Measurements from ENCODE around the gene TWF2. TPM values are rescaled to one million over a fixed set of nuclear protein-coding genes. Genes with fewer than 3 reads are reported as not detected.

TWF2 gene
- total and polyA plus RNA-seq, 2 of the 4 experiments (the other 2 are of a cell fraction), result 111 to 145 TPM

- intact Hi-C loops (cut with micrococcal nuclease) (loop anchor here (5.0 kb wide), 1 partner anchor 43 kb away; the partner anchor contains the start of gene WDR82), in situ Hi-C loops (cut with MboI; ENCODE audit: low sequenced_read_pairs) (loop anchor here (5.0 kb wide), 1 partner anchor 108 kb away; no protein-coding TSS in a partner anchor), dilution Hi-C loops (cut with HindIII; ENCODE audit: low sequenced_read_pairs, unreplicated experiment) (no loop called here)
- ChIA-PET POLR2A (ENCODE audit: unreplicated experiment) (no interaction called here), CTCF (interaction anchor here (0.9 kb wide), 1 partner anchor 104 kb away, joined by 3 read pairs; no protein-coding TSS in a partner anchor)
- H2AK9ac ChIP-seq (replicated peaks; ENCODE audit: low read depth, low read length, poor library complexity), result peak overlapping the region; percentile 52
- no peak overlapping the region for H2AK5ac ChIP-seq (ENCODE audit: low read depth, low read length)
- H3K23ac ChIP-seq (ENCODE audit: low read depth, low read length), result no peak overlapping the region
- H2BK120ac ChIP-seq (ENCODE audit: low read depth, low read length), result no peak overlapping the region
- H3K4me1 ChIP-seq (ENCODE audit: control insufficient read depth, insufficient read depth, low read length), result peaks cover 16% of the 10 kb centered on the region
- H3K4me2 ChIP-seq (ENCODE audit: low read depth, low read length), result no peak overlapping the region
- 80% methylated on average over 4 of the region's 15 CpGs; no CpG with 5 or more reads in 1 of the 2 experiments for WGBS, 2 experiments (ENCODE audit: extremely low coverage in 2 of 2, insufficient read length in 1 of 2)
- H4K20me1 ChIP-seq (ENCODE audit: insufficient read depth, low read length), result peaks cover 56% of the 10 kb centered on the region
- H3K14ac ChIP-seq (replicated peaks; ENCODE audit: low read depth, low read length), result no peak overlapping the region
- no TSS peak for BruUV-seq (replicated peaks)
- H3K9me1 ChIP-seq (ENCODE audit: insufficient read depth, low read length), result peaks cover 19% of the 10 kb centered on the region
- no peak overlapping the region for H4K8ac ChIP-seq (ENCODE audit: low read depth in 2 of 2, low read length in 2 of 2)
- H4K5ac ChIP-seq (ENCODE audit: low read depth, low read length), result no peak overlapping the region
- H3K79me1 ChIP-seq (ENCODE audit: low read depth in 1 of 2, low read length in 2 of 2), result peaks cover 17 to 78% of the 10 kb centered on the region in 2 experiments
- no peak overlapping the region for H2BK20ac ChIP-seq (ENCODE audit: low read depth, low read length)
- no peak overlapping the region for H4K91ac ChIP-seq (ENCODE audit: insufficient read depth, low read depth, low read length)
- H3K4me3 ChIP-seq (ENCODE audit: insufficient read depth, low read depth, low read length), result no peak overlapping the region
- H3K27me3 ChIP-seq (ENCODE audit: control insufficient read depth, insufficient read depth, low read length), result no peaks in the 10 kb centered on the region
- no peak overlapping the region for H2BK15ac ChIP-seq (ENCODE audit: low read depth, low read length)
- no peak overlapping the region for H3K4ac ChIP-seq (ENCODE audit: low read depth, low read length)
- H2BK5ac ChIP-seq (ENCODE audit: low read depth, low read length, poor library complexity, severe bottlenecking), result no peak overlapping the region
- H3K18ac ChIP-seq (ENCODE audit: low read depth, low read length), result no peak overlapping the region
- H2AFZ ChIP-seq (replicated peaks; ENCODE audit: low read length, poor library complexity), result no peak overlapping the region
- H3K27ac ChIP-seq (ENCODE audit: insufficient read depth, low read length), result no peak overlapping the region
- no peaks in the 10 kb centered on the region for H3K9me3 ChIP-seq (ENCODE audit: control insufficient read depth, insufficient read depth, low read length)
- no peak for DNase-seq
- ATAC-seq (ENCODE audit: low read depth), result no peak
- H3K36me3 ChIP-seq (ENCODE audit: control insufficient read depth, insufficient read depth, low read length), result peaks cover 45% of the 10 kb centered on the region
- no peak overlapping the region for H3K56ac ChIP-seq (ENCODE audit: extremely low read depth, insufficient read depth, low read length)
- no peak overlapping the region for H3K9ac ChIP-seq (ENCODE audit: low read depth, low read length)
- TF ChIP-seq CHD1 (IDR thresholded peaks at IDR 0.05; ENCODE audit: low read depth, low read length), result no peak
- no peak for TF ChIP-seq NFE2L2 (IDR thresholded peaks at IDR 0.05; ENCODE audit: low read depth, low read length)
- TF ChIP-seq FOS (IDR thresholded peaks at IDR 0.05; ENCODE audit: low read depth, low read length), result no peak
- no peak for TF ChIP-seq POLR2A (IDR thresholded peaks at IDR 0.05; ENCODE audit: low read depth, low read length)
- TF ChIP-seq MAFK (IDR thresholded peaks at IDR 0.05; ENCODE audit: low read depth, low read length), result no peak
- TF ChIP-seq USF2 (IDR thresholded peaks at IDR 0.05; ENCODE audit: low read depth, low read length), result no peak
- TF ChIP-seq RAD21 (IDR thresholded peaks at IDR 0.05; ENCODE audit: low read length), result no peak
- TF ChIP-seq ELK1 (IDR thresholded peaks at IDR 0.05; ENCODE audit: borderline replicate concordance, low read depth, low read length), result no peak
- no peak for TF ChIP-seq MXI1 (IDR thresholded peaks at IDR 0.05; ENCODE audit: borderline replicate concordance, low read depth, low read length)
- TF ChIP-seq MAZ (IDR thresholded peaks at IDR 0.05; ENCODE audit: borderline replicate concordance, low read depth, low read length), result no peak
- no peak for TF ChIP-seq RFX5 (IDR thresholded peaks at IDR 0.05; ENCODE audit: low read depth, low read length)
- no peak for TF ChIP-seq RCOR1 (IDR thresholded peaks at IDR 0.05; ENCODE audit: insufficient replicate concordance, low read length)
- TF ChIP-seq SMC3 (IDR thresholded peaks at IDR 0.05; ENCODE audit: low read depth, low read length), result no peak
- no peak for TF ChIP-seq CEBPB (IDR thresholded peaks at IDR 0.05; ENCODE audit: low read depth, low read length)
Observed at GRCh38 chr3:52234516-52235447, 4.2 kb downstream of the TWF2 start.
